Testis (tissue), 2 donors: ENCODE data around the gene OSBPL5.

Source experiments
- POLR2A ChIP-seq: fragments of 450-650 bp; IDR thresholded peaks from one replicate; pipeline ENCODE4 v1.6.1; 2017; ENCODE audit warnings: antibody characterized with exemption, mild to moderate bottlenecking, moderate library complexity
- TF ChIP-seq, protein P1 (sequence below), 3 experiments: fragments of 450-650 bp in 2 of 3; fragments of 200-600 bp in 1 of 3; sonication (generic) in 1 of 3; IDR thresholded peaks; one replicate each; pipeline ENCODE4 v1.5.1; 2016 to 2019; ENCODE audit warnings: antibody characterized with exemption in 3 of 3, mild to moderate bottlenecking in 2 of 3, moderate library complexity in 1 of 3

DNA sequence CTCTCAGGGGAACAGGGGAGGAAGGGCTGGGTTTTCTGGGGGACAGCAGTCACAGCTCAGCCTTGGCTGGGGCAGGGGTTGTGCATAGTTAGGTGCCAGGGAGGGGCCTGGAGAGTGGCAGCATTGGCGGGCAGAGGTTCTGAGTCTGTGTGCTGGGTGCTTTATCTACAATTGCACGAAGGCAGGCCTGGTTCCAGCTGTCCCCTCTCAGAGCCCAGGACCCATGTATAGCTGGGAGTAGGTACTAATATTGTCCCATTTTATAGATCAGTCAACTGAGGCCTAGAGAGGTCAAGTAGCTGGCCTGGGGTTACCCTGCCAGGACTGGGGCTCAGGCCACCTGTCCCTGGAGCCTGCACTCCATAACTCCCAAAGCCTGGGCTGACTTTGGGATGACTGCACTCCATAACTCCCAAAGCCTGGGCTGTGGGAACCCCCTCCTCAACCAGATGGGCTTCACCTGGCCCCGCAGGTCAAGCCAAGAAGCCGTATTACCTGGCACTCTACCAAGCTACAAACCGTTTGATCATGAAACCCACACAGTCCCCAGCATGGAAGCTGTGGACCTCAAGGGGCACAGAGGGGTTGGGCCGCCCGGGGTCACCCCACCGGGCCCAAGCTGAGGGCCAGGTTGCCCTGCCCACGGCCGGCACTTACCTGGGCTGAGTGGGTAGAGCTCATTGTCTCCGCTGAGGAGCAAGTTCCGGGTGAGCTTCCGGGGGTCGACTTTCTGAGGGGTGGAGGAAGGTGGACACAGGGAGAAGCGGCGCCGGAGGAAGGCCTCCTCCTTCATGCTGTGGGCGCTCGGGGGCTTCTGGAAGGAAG, 36.5 kb downstream of the OSBPL5 start:
- TF ChIP-seq, protein P1, sequence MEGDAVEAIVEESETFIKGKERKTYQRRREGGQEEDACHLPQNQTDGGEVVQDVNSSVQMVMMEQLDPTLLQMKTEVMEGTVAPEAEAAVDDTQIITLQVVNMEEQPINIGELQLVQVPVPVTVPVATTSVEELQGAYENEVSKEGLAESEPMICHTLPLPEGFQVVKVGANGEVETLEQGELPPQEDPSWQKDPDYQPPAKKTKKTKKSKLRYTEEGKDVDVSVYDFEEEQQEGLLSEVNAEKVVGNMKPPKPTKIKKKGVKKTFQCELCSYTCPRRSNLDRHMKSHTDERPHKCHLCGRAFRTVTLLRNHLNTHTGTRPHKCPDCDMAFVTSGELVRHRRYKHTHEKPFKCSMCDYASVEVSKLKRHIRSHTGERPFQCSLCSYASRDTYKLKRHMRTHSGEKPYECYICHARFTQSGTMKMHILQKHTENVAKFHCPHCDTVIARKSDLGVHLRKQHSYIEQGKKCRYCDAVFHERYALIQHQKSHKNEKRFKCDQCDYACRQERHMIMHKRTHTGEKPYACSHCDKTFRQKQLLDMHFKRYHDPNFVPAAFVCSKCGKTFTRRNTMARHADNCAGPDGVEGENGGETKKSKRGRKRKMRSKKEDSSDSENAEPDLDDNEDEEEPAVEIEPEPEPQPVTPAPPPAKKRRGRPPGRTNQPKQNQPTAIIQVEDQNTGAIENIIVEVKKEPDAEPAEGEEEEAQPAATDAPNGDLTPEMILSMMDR (IDR thresholded peaks at IDR 0.05): no peak
- no peak for TF ChIP-seq POLR2A
